GM10266 (cell line): ENCODE measurements around the gene GGA2.

Experiments used
- DNase-seq: peaks from one replicate; pipeline ENCODE4 v3.0.0; 2012; ENCODE audit errors: extremely low spot score
- CTCF ChIP-seq: IDR thresholded peaks from 2 replicates; pipeline ENCODE4 v1.5.1; 2012; ENCODE audit warnings: mild to moderate bottlenecking, low read depth; ENCODE audit not compliant: control insufficient read depth, insufficient read depth; ENCODE audit errors: missing control alignments

GGA2 gene

GRCh38 chr16:23506606-23506994, 3.7 kb downstream of the GGA2 start:
- no peak for DNase-seq
- no peak for TF ChIP-seq CTCF

- DNase-seq, result no peak
- TF ChIP-seq CTCF, result peak; percentile 38
These were observed 4.4 kb downstream of the GGA2 start for GRCh38 chr16:23505671-23506605.

GRCh38 chr16:23505180-23505665, 5.1 kb downstream of the GGA2 start:
- no peak for DNase-seq

GRCh38 chr16:23504453-23505179, 5.7 kb downstream of the GGA2 start:
- DNase-seq, result peak; percentile 70
- TF ChIP-seq CTCF, result no peak

More at GRCh38 chr16:23505180-23505665, 5.1 kb downstream of the GGA2 start:
- TF ChIP-seq CTCF, result no peak

GRCh38 chr16:23504076-23504452, 6.2 kb downstream of the GGA2 start:
- DNase-seq, result no peak
- TF ChIP-seq CTCF, result no peak

GRCh38 chr16:23502466-23502865, 7.8 kb downstream of the GGA2 start:
- DNase-seq, result no peak
- TF ChIP-seq CTCF, result no peak

GRCh38 chr16:23501291-23501690, 9.0 kb downstream of the GGA2 start:
- DNase-seq, result no peak
- TF ChIP-seq CTCF, result no peak
